Subcutaneous abdominal adipose tissue (tissue), 5 donors: ENCODE results near the gene PTCRA.
"Not testable (repeated sequence)": the region's sequence is repeated elsewhere in the genome, so short reads cannot be mapped to it uniquely, and the experiment has no call there.

Source experiments
- H3K27ac ChIP-seq: one replicate; pipeline ENCODE4 v1.7.0; 2013; ENCODE audit warnings: low read depth, mild to moderate bottlenecking, inconsistent platforms, low read length, moderate library complexity
- H3K27me3 ChIP-seq, 5 donors: one replicate each; pipeline ENCODE4 v1.7.0; 2013; ENCODE audit warnings: low read length in 5 of 5, inconsistent platforms in 1 of 5; ENCODE audit not compliant: control insufficient read depth in 5 of 5, insufficient read depth in 4 of 5
- H3K36me3 ChIP-seq, 5 donors: one replicate each; pipeline ENCODE4 v1.7.0; 2013; ENCODE audit warnings: low read length in 5 of 5; ENCODE audit not compliant: control insufficient read depth in 5 of 5, insufficient read depth in 5 of 5
- H3K4me1 ChIP-seq, 5 donors: one replicate each; pipeline ENCODE4 v1.7.0; 2013; ENCODE audit warnings: low read length in 5 of 5, mild to moderate bottlenecking in 3 of 5, moderate library complexity in 1 of 5; ENCODE audit not compliant: control insufficient read depth in 5 of 5, insufficient read depth in 5 of 5
- H3K4me3 ChIP-seq, 5 donors: one replicate each; pipeline ENCODE4 v1.7.0; 2013; ENCODE audit warnings: low read length in 5 of 5, low read depth in 1 of 5
- H3K9ac ChIP-seq, 5 donors: one replicate each; pipeline ENCODE4 v1.7.0; 2013; ENCODE audit warnings: low read length in 5 of 5, mild to moderate bottlenecking in 4 of 5, moderate library complexity in 3 of 5
- H3K9me3 ChIP-seq, 5 donors: one replicate each; pipeline ENCODE4 v1.7.0; 2013; ENCODE audit warnings: low read length in 5 of 5; ENCODE audit not compliant: control insufficient read depth in 5 of 5
- donor health status: healthy.
- donor health status: healthy.
- donor health status: healthy.
- donor health status: healthy.
- donor health status: healthy.

Gene PTCRA

GRCh38 chr6:42888201-42888600, 27.7 kb upstream of the PTCRA start:
- not testable (repeated sequence) for H3K27me3 ChIP-seq, H3K9ac ChIP-seq, H3K4me3 ChIP-seq, H3K9me3 ChIP-seq, H3K27ac ChIP-seq
- Histone ChIP-seq H3K4me1 (peaks cover 4 to 16% (median 15%) of the 10 kb centered on the region in 5 donors), H3K36me3 (peaks cover 17 to 37% (median 31%) of the 10 kb centered on the region in 5 donors)

- H3K9ac ChIP-seq: peak overlapping the region; percentile 72 to 97 (median 89)
- H3K9me3 ChIP-seq: no peaks in the 10 kb centered on the region
- peak overlapping the region; percentile 73 to 99 (median 87) for H3K4me3 ChIP-seq
- H3K36me3 ChIP-seq: peaks cover 4 to 21% (median 16%) of the 10 kb centered on the region in 5 donors
- peak overlapping the region; percentile 88 for H3K27ac ChIP-seq
- H3K4me1 ChIP-seq: peaks cover 4 to 16% (median 15%) of the 10 kb centered on the region in 5 donors
- H3K27me3 ChIP-seq: no peaks in the 10 kb centered on the region
These were observed 26.0 kb upstream of the PTCRA start for GRCh38 chr6:42889815-42890214.

DNA sequence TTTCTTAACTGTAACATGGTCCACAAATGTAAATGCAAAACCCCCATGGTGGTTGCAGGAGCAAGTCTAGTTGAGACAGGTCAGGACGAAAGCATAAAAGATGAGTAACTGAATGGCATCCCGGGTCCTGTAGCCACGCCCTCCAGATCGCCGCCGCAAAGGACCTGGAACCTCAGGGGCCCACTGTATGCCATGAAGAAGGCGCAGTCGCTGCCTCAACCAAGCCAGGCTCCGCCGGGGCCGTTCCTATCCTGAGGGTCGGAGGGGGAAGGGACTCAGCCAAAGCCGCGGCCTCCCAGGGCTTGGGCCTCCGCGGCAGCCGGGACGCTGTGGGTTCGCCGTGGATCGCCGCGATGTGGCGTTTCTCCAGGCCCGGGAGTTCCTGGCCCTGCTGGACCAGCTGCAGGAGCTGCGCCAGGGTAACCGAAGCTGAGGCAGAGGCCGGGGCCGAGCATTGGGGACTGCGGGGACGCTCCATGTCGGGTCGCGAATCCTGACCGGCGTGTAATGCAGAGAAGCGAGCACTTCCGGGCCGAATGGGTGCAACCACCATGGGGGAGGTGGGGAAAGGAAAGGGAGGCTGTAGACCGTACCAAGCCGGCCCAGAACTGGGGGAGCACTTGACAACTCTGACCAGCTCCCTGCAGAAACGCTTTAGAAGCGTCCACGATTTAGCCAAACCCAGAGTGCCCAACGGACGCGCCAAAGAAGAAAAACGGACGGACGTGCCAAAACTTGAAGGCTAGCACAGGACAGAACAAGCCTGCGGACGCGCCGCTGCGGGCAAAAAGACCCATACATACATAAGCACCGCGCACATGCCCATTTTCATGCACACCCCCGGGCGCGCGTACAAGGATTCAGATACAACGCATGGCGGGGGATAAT, 25.3 kb upstream of the PTCRA start:
- Histone ChIP-seq H3K9ac (peak overlapping the region; percentile 72 to 97 (median 89)), H3K36me3 (peaks cover 2 to 14% (median 10%) of the 10 kb centered on the region in 5 donors), H3K27me3 (no peaks in the 10 kb centered on the region), H3K27ac (peak overlapping the region; percentile 88), H3K4me1 (peaks cover 4 to 16% (median 15%) of the 10 kb centered on the region in 5 donors), H3K9me3 (no peaks in the 10 kb centered on the region), H3K4me3 (peak overlapping the region; percentile 79 to 99 (median 87))

DNA sequence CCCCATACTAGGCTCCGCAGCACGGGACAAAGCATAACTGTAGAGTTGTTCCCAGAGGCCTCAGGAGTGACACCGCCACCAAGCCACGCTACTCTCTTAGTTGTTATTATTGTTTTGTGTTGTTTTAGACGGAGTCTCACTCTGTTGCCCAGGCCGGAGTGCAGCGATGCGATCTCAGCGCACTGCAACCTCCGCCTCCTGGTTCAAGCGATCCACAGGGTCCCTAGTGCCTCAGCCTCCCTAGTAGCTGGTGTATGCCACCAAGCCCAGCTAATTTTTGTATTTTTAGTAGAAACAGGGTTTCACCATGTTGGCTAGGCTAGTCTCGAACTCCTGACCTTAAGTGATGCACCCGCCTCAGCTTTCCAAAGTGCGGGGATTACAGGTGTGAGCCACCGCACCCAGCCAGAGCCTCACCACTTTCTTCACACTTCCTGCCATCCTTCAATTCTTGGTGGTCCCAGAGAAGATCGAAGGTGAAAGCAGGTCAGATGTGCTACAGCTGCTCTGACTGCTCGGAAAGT, 24.6 kb upstream of the PTCRA start:
- peak overlapping the region; percentile 88 for H3K27ac ChIP-seq
- H3K27me3 ChIP-seq: no peaks in the 10 kb centered on the region

GRCh38 chr6:42894041-42894828, 21.6 kb upstream of the PTCRA start:
- peaks cover 4 to 16% (median 15%) of the 10 kb centered on the region in 5 donors for H3K4me1 ChIP-seq
- not testable (repeated sequence) for H3K4me3 ChIP-seq, H3K27ac ChIP-seq, H3K9ac ChIP-seq, H3K9me3 ChIP-seq, H3K27me3 ChIP-seq, H3K36me3 ChIP-seq

More for the DNA sequence above, 24.6 kb upstream of the PTCRA start:
- H3K36me3 ChIP-seq: peaks cover 0 to 7% (median 4%) of the 10 kb centered on the region in 5 donors
- H3K4me3 ChIP-seq: peak overlapping the region; percentile 79 to 99 (median 87)
- peak overlapping the region; percentile 63 to 97 (median 89) for H3K9ac ChIP-seq
- H3K9me3 ChIP-seq: no peaks in the 10 kb centered on the region
- peaks cover 4 to 16% (median 15%) of the 10 kb centered on the region in 5 donors for H3K4me1 ChIP-seq

DNA sequence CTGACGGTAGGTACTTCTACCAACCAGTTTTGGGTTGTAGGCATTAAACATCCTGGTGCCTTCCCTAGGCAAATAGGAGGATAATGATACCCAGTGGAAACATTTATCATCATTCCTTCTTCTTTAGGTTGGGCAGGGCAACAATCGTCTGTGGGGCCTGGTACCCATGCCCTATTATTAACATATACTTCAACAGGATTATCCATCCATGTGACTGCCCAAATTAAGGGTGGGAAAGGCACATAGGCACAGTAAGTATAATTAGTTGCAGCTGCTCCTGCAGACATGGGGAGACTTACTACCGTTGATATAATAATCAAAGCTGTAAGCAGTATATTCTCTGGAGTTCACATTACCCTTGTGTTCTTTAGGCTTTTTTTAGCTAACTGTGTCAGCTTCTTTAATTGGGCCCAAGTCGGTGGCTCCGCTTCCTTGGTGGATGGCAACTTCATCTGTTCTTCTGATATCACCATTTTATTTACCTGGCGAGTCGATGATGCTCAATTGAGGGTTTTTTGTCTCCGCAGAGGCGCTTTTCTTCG, 19.6 kb upstream of the PTCRA start:
- H3K36me3 ChIP-seq: no peaks in the 10 kb centered on the region
- H3K27me3 ChIP-seq: no peaks in the 10 kb centered on the region
- no peaks in the 10 kb centered on the region for H3K9me3 ChIP-seq
- H3K4me3 ChIP-seq: no peak overlapping the region
- H3K4me1 ChIP-seq: peaks cover under 1 to 5% (median 3%) of the 10 kb centered on the region in 5 donors
- no peak overlapping the region for H3K27ac ChIP-seq
- H3K9ac ChIP-seq: no peak overlapping the region

- Histone ChIP-seq H3K36me3 (no peaks in the 10 kb centered on the region), H3K9me3 (no peaks in the 10 kb centered on the region), H3K9ac (no peak overlapping the region), H3K4me3 (no peak overlapping the region), H3K4me1 (peaks cover 0 to 7% (median 3%) of the 10 kb centered on the region in 5 donors), H3K27me3 (no peaks in the 10 kb centered on the region), H3K27ac (no peak overlapping the region)
These were observed 16.9 kb upstream of the PTCRA start for GRCh38 chr6:42898891-42899361.

DNA sequence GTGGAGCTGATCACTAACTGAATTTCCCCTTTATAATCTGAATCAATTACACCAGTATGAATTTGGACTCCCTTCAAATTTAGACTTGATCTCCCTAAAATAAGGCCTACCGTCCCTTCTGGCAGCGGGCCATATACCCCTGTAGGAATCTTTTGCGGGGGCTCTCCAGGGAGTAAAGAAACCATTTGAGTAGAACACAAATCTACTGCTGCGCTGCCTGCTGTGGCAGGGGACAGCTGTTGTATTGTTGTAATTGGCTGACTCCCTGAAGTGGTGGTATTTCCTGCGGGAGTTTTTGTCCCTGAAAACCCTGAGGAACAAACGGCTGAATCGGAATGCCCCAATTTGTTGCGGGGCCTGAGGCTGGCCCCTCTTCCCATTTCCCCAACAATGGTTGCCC, 16.0 kb upstream of the PTCRA start:
- Histone ChIP-seq H3K4me1 (peaks cover 0 to 7% (median 3%) of the 10 kb centered on the region in 5 donors), H3K9ac (no peak overlapping the region), H3K4me3 (no peak overlapping the region), H3K27ac (no peak overlapping the region), H3K27me3 (no peaks in the 10 kb centered on the region), H3K9me3 (no peaks in the 10 kb centered on the region), H3K36me3 (no peaks in the 10 kb centered on the region)

- no peaks in the 10 kb centered on the region for H3K9me3 ChIP-seq
- peaks cover 0 to 13% (median 7%) of the 10 kb centered on the region in 5 donors for H3K4me1 ChIP-seq
- no peaks in the 10 kb centered on the region for H3K36me3 ChIP-seq
- no peak overlapping the region for H3K9ac ChIP-seq
- no peak overlapping the region for H3K27ac ChIP-seq
- H3K27me3 ChIP-seq: no peaks in the 10 kb centered on the region
- H3K4me3 ChIP-seq: no peak overlapping the region
These were observed 14.3 kb upstream of the PTCRA start for GRCh38 chr6:42901538-42901957.
